ENCODE results near the gene UBR4. TPM values are rescaled to one million over a fixed set of nuclear protein-coding genes. Genes with fewer than 3 reads are reported as not detected.
A peak's percentile ranks its signal among the peaks of the same experiment; 100 is the strongest.

Gene UBR4
- polyA plus RNA-seq, 2 of the 4 experiments (the other 2 are of a cell fraction): 55.8 to 74.3 TPM

GRCh38 chr1:19087017-19087736 lies 122.9 kb downstream of the UBR4 start:
- H3K4me1 ChIP-seq: peaks cover 35% of the 10 kb centered on the region
- no peak for TF ChIP-seq POLR2AphosphoS2 (conservative IDR thresholded peaks at IDR 0.05; ENCODE audit: low read length)
- TF ChIP-seq ATOH8 (CRISPR knock-in tag; IDR thresholded peaks at IDR 0.05; ENCODE audit: low read depth): no peak
- TF ChIP-seq JUNB (IDR thresholded peaks at IDR 0.05): no peak
- TF ChIP-seq CHD2 (IDR thresholded peaks at IDR 0.05; ENCODE audit: low read length, partially characterized antibody): no peak
- TF ChIP-seq KDM1A (IDR thresholded peaks at IDR 0.05; ENCODE audit: low read depth): no peak
- TF ChIP-seq RNF2 (IDR thresholded peaks at IDR 0.05; ENCODE audit: borderline replicate concordance, low read depth): no peak
- no peak for TF ChIP-seq FOSB (CRISPR knock-in tag; IDR thresholded peaks at IDR 0.05)
- no peak for TF ChIP-seq REST (IDR thresholded peaks at IDR 0.05)
- no peak for TF ChIP-seq CBX8 (IDR thresholded peaks at IDR 0.05)
- no peak for TF ChIP-seq NFE2L2 (conservative IDR thresholded peaks at IDR 0.05; ENCODE audit: low read length)
- TF ChIP-seq HOXB5 (CRISPR knock-in tag; IDR thresholded peaks at IDR 0.05): no peak
- no peak for TF ChIP-seq CHD4 (IDR thresholded peaks at IDR 0.05; ENCODE audit: borderline replicate concordance)
- TF ChIP-seq, protein P1, sequence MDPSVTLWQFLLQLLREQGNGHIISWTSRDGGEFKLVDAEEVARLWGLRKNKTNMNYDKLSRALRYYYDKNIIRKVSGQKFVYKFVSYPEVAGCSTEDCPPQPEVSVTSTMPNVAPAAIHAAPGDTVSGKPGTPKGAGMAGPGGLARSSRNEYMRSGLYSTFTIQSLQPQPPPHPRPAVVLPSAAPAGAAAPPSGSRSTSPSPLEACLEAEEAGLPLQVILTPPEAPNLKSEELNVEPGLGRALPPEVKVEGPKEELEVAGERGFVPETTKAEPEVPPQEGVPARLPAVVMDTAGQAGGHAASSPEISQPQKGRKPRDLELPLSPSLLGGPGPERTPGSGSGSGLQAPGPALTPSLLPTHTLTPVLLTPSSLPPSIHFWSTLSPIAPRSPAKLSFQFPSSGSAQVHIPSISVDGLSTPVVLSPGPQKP (IDR thresholded peaks at IDR 0.05; ENCODE audit: low read depth, low read length): no peak
- no peak for TF ChIP-seq EHF (CRISPR knock-in tag; IDR thresholded peaks at IDR 0.05)
- peak overlapping the region; percentile 45 to 78; a peak in 5 of 6 replicates for H3K27ac ChIP-seq
- CTCF ChIA-PET: interaction anchor here (1.4 to 15.2 kb wide), 4 partner anchors 10 to 203 kb away, joined by 4 to 319 read pairs (median 14); partner anchors contain the start of gene ALDH4A1
- no peak overlapping the region for H3K4me3 ChIP-seq
- H3K4me2 ChIP-seq: no peak overlapping the region; the same call in 2 of the 3 replicates
- ATAC-seq (no peak; a peak in 1 of 6 replicates), FAIRE-seq (no peak), DNase-seq (ENCODE audit: low read depth in 1 of 2, low spot score in 1 of 2) (peak in 1 of 2 experiments; percentile 19)
- no peaks in the 10 kb centered on the region for H3K9me3 ChIP-seq
- POLR2A ChIA-PET: interaction anchor here (1.2 kb wide), 1 partner anchor 76 kb away, joined by 3 read pairs; no protein-coding TSS in a partner anchor
- 73% methylated on average over 6 of the region's 6 CpGs for WGBS (ENCODE audit: missing lambda C conversion rate)

- no peak for TF ChIP-seq SMC3 (IDR thresholded peaks at IDR 0.05)
- TF ChIP-seq ZC3H11A (IDR thresholded peaks at IDR 0.05): no peak
- TF ChIP-seq PHF8 (IDR thresholded peaks at IDR 0.05; ENCODE audit: borderline replicate concordance, low read depth): no peak
- TF ChIP-seq HMGXB4 (CRISPR knock-in tag; IDR thresholded peaks at IDR 0.05; ENCODE audit: borderline replicate concordance): no peak
- TF ChIP-seq CHD2 (IDR thresholded peaks at IDR 0.05; ENCODE audit: low read length, partially characterized antibody): no peak
- TF ChIP-seq NPAS2 (CRISPR knock-in tag; IDR thresholded peaks at IDR 0.05; ENCODE audit: borderline replicate concordance): no peak
- TF ChIP-seq MAX (IDR thresholded peaks at IDR 0.05): no peak
- TF ChIP-seq KDM1A (IDR thresholded peaks at IDR 0.05; ENCODE audit: low read depth): no peak
- TF ChIP-seq ZNF302 (CRISPR knock-in tag; IDR thresholded peaks at IDR 0.05): no peak
- TF ChIP-seq NFE2L2 (conservative IDR thresholded peaks at IDR 0.05; ENCODE audit: low read length): no peak
- CTCF ChIA-PET: interaction anchor here (0.9 to 15.2 kb wide), 3 partner anchors 174 to 202 kb away, joined by 3 to 319 read pairs (median 4); partner anchors contain the start of gene ALDH4A1
- no peak for FAIRE-seq
- peak overlapping the region; percentile 45 to 78; a peak in 5 of 6 replicates for H3K27ac ChIP-seq
- ATAC-seq: no peak
- H3K4me1 ChIP-seq: peaks cover 37% of the 10 kb centered on the region
- H3K4me2 ChIP-seq: no peak overlapping the region
- no peaks in the 10 kb centered on the region for H3K9me3 ChIP-seq
- no peak overlapping the region for H3K4me3 ChIP-seq
- DNase-seq (ENCODE audit: low read depth in 1 of 2, low spot score in 1 of 2): no peak
- 90% methylated on average over 15 of the region's 21 CpGs for WGBS (ENCODE audit: missing lambda C conversion rate)
- POLR2A ChIA-PET: no interaction called here
Observed at GRCh38 chr1:19086176-19086875, 123.7 kb downstream of the UBR4 start.
